SK-N-SH treated with all-trans-retinoic acid at 6 μM for 48 hours (cell line): ENCODE data around the gene SERPINA1.

Experiments
- ZFP3 ChIP-seq: fragments of 250-450 bp; sonication (Bioruptor Pico); IDR thresholded peaks from 2 replicates; pipeline ENCODE4 v1.5.0; 2020; ENCODE audit warnings: mild to moderate bottlenecking, moderate library complexity
- TF ChIP-seq, protein P1 (sequence below): fragments of 250-450 bp; sonication (Bioruptor Pico); IDR thresholded peaks from 2 replicates; pipeline ENCODE4 v1.8.0; 2020; ENCODE audit warnings: mild to moderate bottlenecking, moderate library complexity, borderline replicate concordance

GRCh38 chr14:94355191-94355794 lies 33.1 kb downstream of the SERPINA1 start:
- TF ChIP-seq ZFP3 (CRISPR knock-in tag), result no peak
- TF ChIP-seq, protein P1, sequence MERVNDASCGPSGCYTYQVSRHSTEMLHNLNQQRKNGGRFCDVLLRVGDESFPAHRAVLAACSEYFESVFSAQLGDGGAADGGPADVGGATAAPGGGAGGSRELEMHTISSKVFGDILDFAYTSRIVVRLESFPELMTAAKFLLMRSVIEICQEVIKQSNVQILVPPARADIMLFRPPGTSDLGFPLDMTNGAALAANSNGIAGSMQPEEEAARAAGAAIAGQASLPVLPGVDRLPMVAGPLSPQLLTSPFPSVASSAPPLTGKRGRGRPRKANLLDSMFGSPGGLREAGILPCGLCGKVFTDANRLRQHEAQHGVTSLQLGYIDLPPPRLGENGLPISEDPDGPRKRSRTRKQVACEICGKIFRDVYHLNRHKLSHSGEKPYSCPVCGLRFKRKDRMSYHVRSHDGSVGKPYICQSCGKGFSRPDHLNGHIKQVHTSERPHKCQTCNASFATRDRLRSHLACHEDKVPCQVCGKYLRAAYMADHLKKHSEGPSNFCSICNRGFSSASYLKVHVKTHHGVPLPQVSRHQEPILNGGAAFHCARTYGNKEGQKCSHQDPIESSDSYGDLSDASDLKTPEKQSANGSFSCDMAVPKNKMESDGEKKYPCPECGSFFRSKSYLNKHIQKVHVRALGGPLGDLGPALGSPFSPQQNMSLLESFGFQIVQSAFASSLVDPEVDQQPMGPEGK (CRISPR knock-in tag), result no peak
